HEK293 (cell line): ENCODE data around the gene FRMD4A.
A peak's percentile ranks its signal among the peaks of the same experiment; 100 is the strongest.

Experiments used
- CTCF ChIA-PET: fragments of 350-600 bp; formaldehyde crosslinking; extraction: SDS; loops from one replicate; lab custom pipeline; 2021; ENCODE audit warnings: antibody characterized with exemption; lab: Yijun Ruan, JAX
- POLR2A ChIA-PET: fragments of 300-600 bp; formaldehyde crosslinking; extraction: SDS; loops from one replicate; lab custom pipeline; 2020; ENCODE audit warnings: antibody characterized with exemption, inconsistent platforms; lab: Yijun Ruan, JAX
- H3K27ac ChIP-seq: fragments of 200-500 bp; sonication (Bioruptor generic); 2 replicates; pipeline ENCODE4 v1.5.1; 2014; ENCODE audit warnings: low read depth, low read length, control low read depth, inconsistent platforms; ENCODE audit errors: extremely low read depth
- H3K36me3 ChIP-seq, 2 experiments: fragments of 200-500 bp in 1 of 2; sonication (Bioruptor generic) in 1 of 2; 1 replicate in 1 of 2; 2 replicates in 1 of 2; pipeline ENCODE4 v1.5.1; 2014 to 2017; ENCODE audit warnings: inconsistent platforms in 2 of 2, low read length in 2 of 2; ENCODE audit not compliant: control insufficient read depth in 2 of 2, insufficient read depth in 1 of 2
- H3K4me1 ChIP-seq: fragments of 200-500 bp; sonication (Bioruptor generic); 2 replicates; pipeline ENCODE4 v1.5.1; 2014; ENCODE audit warnings: mild to moderate bottlenecking, low read length, inconsistent platforms; ENCODE audit not compliant: control insufficient read depth, insufficient read depth
- H3K4me3 ChIP-seq: 2 replicates; pipeline ENCODE4 v1.5.1; 2011; ENCODE audit warnings: low read depth, mild to moderate bottlenecking, control low read depth, low read length, moderate library complexity
- H3K9me3 ChIP-seq: fragments of 200-500 bp; sonication (Bioruptor generic); 2 replicates; pipeline ENCODE4 v1.5.1; 2014; ENCODE audit warnings: low read depth, low read length, inconsistent platforms; ENCODE audit not compliant: control insufficient read depth, insufficient read depth
- GLI2 ChIP-seq: fragments of 450-650 bp; formaldehyde crosslinking; IDR thresholded peaks from 2 replicates; pipeline ENCODE4; 2017; ENCODE audit warnings: missing biosample characterization, missing genetic modification characterization, low read depth, borderline replicate concordance
- HOXD13 ChIP-seq: sonication (generic); formaldehyde crosslinking; IDR thresholded peaks from 2 replicates; pipeline ENCODE4 v1.8.0; 2022; ENCODE audit warnings: missing genetic modification reagents, borderline replicate concordance
- INSM2 ChIP-seq: fragments of 450-650 bp; formaldehyde crosslinking; IDR thresholded peaks from 2 replicates; pipeline ENCODE4 v1.5.1; 2016; ENCODE audit warnings: missing biosample characterization, missing genetic modification characterization
- OVOL3 ChIP-seq: fragments of 450-650 bp; formaldehyde crosslinking; IDR thresholded peaks from 2 replicates; pipeline ENCODE4 v1.5.1; 2016; ENCODE audit warnings: missing biosample characterization, missing genetic modification characterization
- PRDM2 ChIP-seq: fragments of 450-650 bp; formaldehyde crosslinking; IDR thresholded peaks from 2 replicates; pipeline ENCODE4 v1.5.1; 2016; ENCODE audit warnings: missing biosample characterization, missing genetic modification characterization, borderline replicate concordance
- SP2 ChIP-seq: fragments of 450-650 bp; formaldehyde crosslinking; IDR thresholded peaks from 2 replicates; pipeline ENCODE4 v1.5.1; 2016; ENCODE audit warnings: missing biosample characterization, missing genetic modification characterization
- YY1 ChIP-seq: fragments of 450-650 bp; formaldehyde crosslinking; IDR thresholded peaks from 2 replicates; pipeline ENCODE4 v1.5.1; 2018; ENCODE audit warnings: missing biosample characterization, missing genetic modification characterization
- ZBTB1 ChIP-seq: fragments of 450-650 bp; formaldehyde crosslinking; IDR thresholded peaks from 2 replicates; pipeline ENCODE4 v1.5.1; 2016; ENCODE audit warnings: missing biosample characterization, missing genetic modification characterization
- ZBTB49 ChIP-seq: fragments of 450-650 bp; formaldehyde crosslinking; IDR thresholded peaks from 2 replicates; pipeline ENCODE4 v1.5.1; 2016; ENCODE audit warnings: missing biosample characterization, missing genetic modification characterization, low read depth
- ZEB2 ChIP-seq: fragments of 450-650 bp; formaldehyde crosslinking; IDR thresholded peaks from 2 replicates; pipeline ENCODE4 v1.5.1; 2016; ENCODE audit warnings: missing biosample characterization, missing genetic modification characterization
- ZNF121 ChIP-seq: fragments of 450-650 bp; formaldehyde crosslinking; IDR thresholded peaks from 2 replicates; pipeline ENCODE4 v1.5.1; 2016; ENCODE audit warnings: missing biosample characterization, missing genetic modification characterization
- ZNF146 ChIP-seq: fragments of 450-650 bp; formaldehyde crosslinking; IDR thresholded peaks from 2 replicates; pipeline ENCODE4 v1.5.1; 2016; ENCODE audit warnings: missing biosample characterization, missing genetic modification characterization
- ZNF175 ChIP-seq: fragments of 450-650 bp; formaldehyde crosslinking; IDR thresholded peaks from 2 replicates; pipeline ENCODE4 v1.5.1; 2016; ENCODE audit warnings: missing biosample characterization, missing genetic modification characterization
- ZNF2 ChIP-seq: fragments of 450-650 bp; formaldehyde crosslinking; IDR thresholded peaks from 2 replicates; pipeline ENCODE4 v1.5.1; 2016; ENCODE audit warnings: missing biosample characterization, missing genetic modification characterization
- ZNF202 ChIP-seq: fragments of 450-650 bp; formaldehyde crosslinking; IDR thresholded peaks from 2 replicates; pipeline ENCODE4 v1.5.1; 2016; ENCODE audit warnings: missing biosample characterization, missing genetic modification characterization, borderline replicate concordance
- ZNF248 ChIP-seq: fragments of 450-650 bp; formaldehyde crosslinking; IDR thresholded peaks from 2 replicates; pipeline ENCODE4 v1.5.1; 2017; ENCODE audit warnings: missing biosample characterization, missing genetic modification characterization
- ZNF350 ChIP-seq: fragments of 450-650 bp; formaldehyde crosslinking; IDR thresholded peaks from 2 replicates; pipeline ENCODE4 v1.5.0; 2017; ENCODE audit warnings: missing biosample characterization, mild to moderate bottlenecking, missing genetic modification characterization
- ZNF394 ChIP-seq: fragments of 450-650 bp; formaldehyde crosslinking; IDR thresholded peaks from 2 replicates; pipeline ENCODE4 v1.5.1; 2016; ENCODE audit warnings: missing biosample characterization, missing genetic modification characterization, mild to moderate bottlenecking, moderate library complexity, borderline replicate concordance
- ZNF423 ChIP-seq: fragments of 450-650 bp; formaldehyde crosslinking; IDR thresholded peaks from 2 replicates; pipeline ENCODE4 v1.5.1; 2016; ENCODE audit warnings: missing biosample characterization, missing genetic modification characterization
- ZNF488 ChIP-seq: fragments of 450-650 bp; formaldehyde crosslinking; IDR thresholded peaks from 2 replicates; pipeline ENCODE4 v1.5.1; 2016; ENCODE audit warnings: missing biosample characterization, missing genetic modification characterization
- ZNF585B ChIP-seq: fragments of 450-650 bp; formaldehyde crosslinking; IDR thresholded peaks from 2 replicates; pipeline ENCODE4 v1.5.1; 2016; ENCODE audit warnings: missing biosample characterization, missing genetic modification characterization
- ZNF621 ChIP-seq: fragments of 450-650 bp; formaldehyde crosslinking; IDR thresholded peaks from 2 replicates; pipeline ENCODE4 v1.5.1; 2017; ENCODE audit warnings: missing biosample characterization, missing genetic modification characterization
- ZNF654 ChIP-seq: fragments of 450-650 bp; formaldehyde crosslinking; IDR thresholded peaks from 2 replicates; pipeline ENCODE4 v1.5.1; 2016; ENCODE audit warnings: low read depth, missing biosample characterization, missing genetic modification characterization
- ZNF791 ChIP-seq: fragments of 450-650 bp; formaldehyde crosslinking; IDR thresholded peaks from 2 replicates; pipeline ENCODE4 v1.5.1; 2016; ENCODE audit warnings: missing biosample characterization, missing genetic modification characterization

Gene FRMD4A

GRCh38 chr10:13721486-13721885 is 609.2 kb downstream of the FRMD4A start (continued):
- TF ChIP-seq INSM2 (tag by site-specific recombination) (no peak), ZNF2 (no peak), ZNF654 (tag by site-specific recombination) (no peak), ZNF423 (tag by site-specific recombination) (no peak), ZNF585B (tag by site-specific recombination) (no peak), ZBTB49 (no peak)
- TF ChIP-seq, all 188 proteins: peak for 0

- TF ChIP-seq ZNF146 (tag by site-specific recombination), result peak; percentile 89
- TF ChIP-seq YY1 (tag by site-specific recombination), result no peak
- H3K27ac ChIP-seq, result no peak overlapping the region
- ChIA-PET CTCF (no interaction called here), POLR2A (no interaction called here)
- no peak overlapping the region for H3K4me3 ChIP-seq
- no peaks in the 10 kb centered on the region for H3K36me3 ChIP-seq
- no peaks in the 10 kb centered on the region for H3K9me3 ChIP-seq
- H3K4me1 ChIP-seq, result 0 out of 2 replicates have a peak, but pooled peaks cover 2% of the 10 kb centered on the region
Observed at GRCh38 chr10:13720699-13721098, 610.0 kb downstream of the FRMD4A start.

GRCh38 chr10:13719425-13719824 is 611.3 kb downstream of the FRMD4A start:
- Histone ChIP-seq H3K27ac (no peak overlapping the region), H3K4me3 (no peak overlapping the region), H3K4me1 (0 out of 2 replicates have a peak, but pooled peaks cover 2% of the 10 kb centered on the region), H3K36me3 (no peaks in the 10 kb centered on the region), H3K9me3 (no peaks in the 10 kb centered on the region)
- TF ChIP-seq PRDM2, result no peak
- TF ChIP-seq OVOL3 (tag by site-specific recombination), result no peak
- no peak for TF ChIP-seq ZNF488
- no peak for TF ChIP-seq ZBTB1 (tag by site-specific recombination)
- TF ChIP-seq SP2 (tag by site-specific recombination), result no peak
- no peak for TF ChIP-seq ZEB2 (tag by site-specific recombination)
- no peak for TF ChIP-seq ZNF175 (tag by site-specific recombination)
- no peak for TF ChIP-seq ZNF394 (tag by site-specific recombination)
- no peak for TF ChIP-seq ZNF350 (tag by site-specific recombination)
- TF ChIP-seq ZNF202 (tag by site-specific recombination), result no peak
- no peak for TF ChIP-seq GLI2 (tag by site-specific recombination)
- no peak for TF ChIP-seq ZNF621 (tag by site-specific recombination)
- TF ChIP-seq ZNF121 (tag by site-specific recombination), result no peak
- no peak for TF ChIP-seq ZNF791 (tag by site-specific recombination)
- TF ChIP-seq HOXD13, result no peak
- TF ChIP-seq ZNF248, result no peak
- ChIA-PET POLR2A (no interaction called here), CTCF (no interaction called here)
